Stimulated activated CD4-positive, alpha-beta T cell treated with anti-CD3 and anti-CD28 coated beads, Interleukin-12 subunit alpha, Interleukin-12 subunit beta, amount 100 ng/mL, for 24 hours (primary cell): Measurements from ENCODE around the gene PBXIP1.

Experiments
- DNase-seq, 2 experiments: peaks; one replicate each; pipeline ENCODE4 v3.0.0-alpha.2; 2020; ENCODE audit warnings: low read depth in 2 of 2

Gene PBXIP1, protein sequence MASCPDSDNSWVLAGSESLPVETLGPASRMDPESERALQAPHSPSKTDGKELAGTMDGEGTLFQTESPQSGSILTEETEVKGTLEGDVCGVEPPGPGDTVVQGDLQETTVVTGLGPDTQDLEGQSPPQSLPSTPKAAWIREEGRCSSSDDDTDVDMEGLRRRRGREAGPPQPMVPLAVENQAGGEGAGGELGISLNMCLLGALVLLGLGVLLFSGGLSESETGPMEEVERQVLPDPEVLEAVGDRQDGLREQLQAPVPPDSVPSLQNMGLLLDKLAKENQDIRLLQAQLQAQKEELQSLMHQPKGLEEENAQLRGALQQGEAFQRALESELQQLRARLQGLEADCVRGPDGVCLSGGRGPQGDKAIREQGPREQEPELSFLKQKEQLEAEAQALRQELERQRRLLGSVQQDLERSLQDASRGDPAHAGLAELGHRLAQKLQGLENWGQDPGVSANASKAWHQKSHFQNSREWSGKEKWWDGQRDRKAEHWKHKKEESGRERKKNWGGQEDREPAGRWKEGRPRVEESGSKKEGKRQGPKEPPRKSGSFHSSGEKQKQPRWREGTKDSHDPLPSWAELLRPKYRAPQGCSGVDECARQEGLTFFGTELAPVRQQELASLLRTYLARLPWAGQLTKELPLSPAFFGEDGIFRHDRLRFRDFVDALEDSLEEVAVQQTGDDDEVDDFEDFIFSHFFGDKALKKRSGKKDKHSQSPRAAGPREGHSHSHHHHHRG

DNA sequence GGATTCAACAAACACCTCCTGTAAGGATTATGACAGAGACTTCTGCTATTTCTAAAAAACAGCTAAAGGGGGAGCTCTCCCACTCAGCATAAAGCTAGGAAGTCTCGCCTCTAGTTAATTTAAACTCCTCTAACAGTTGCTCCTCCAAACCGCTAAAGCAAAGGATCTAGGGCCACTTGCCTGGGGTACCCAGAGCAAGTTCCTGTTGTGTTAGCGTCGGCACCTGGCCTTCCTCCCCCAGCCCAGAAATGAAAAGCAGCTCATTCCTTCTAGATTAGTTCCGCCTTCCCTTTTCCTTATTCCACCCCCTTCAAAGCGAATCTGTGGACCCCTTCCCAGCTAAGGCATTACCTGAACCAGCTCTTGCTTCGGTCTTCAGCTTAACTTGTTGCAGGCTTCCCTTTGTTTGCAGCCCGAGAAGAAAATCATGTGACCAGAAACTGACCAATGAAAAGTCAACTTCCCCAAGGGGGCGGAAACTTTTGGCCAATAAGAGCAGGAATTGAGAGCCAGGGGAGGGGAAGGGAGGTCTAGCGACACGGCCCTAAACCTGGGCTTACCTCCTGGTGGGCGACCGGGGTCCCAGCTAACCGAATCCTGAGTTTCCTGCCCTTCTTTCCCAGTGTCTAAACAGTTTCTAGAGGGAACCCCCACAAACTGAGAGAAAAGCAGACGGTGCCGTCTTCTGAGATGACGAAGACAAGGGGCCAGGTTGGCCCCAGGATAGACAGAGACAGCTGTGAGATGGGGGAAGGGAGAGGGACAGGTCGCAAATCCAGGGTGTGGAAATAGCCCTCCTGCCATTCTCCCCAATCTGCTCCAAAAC lies at the start of gene PBXIP1:
Gene PBXIP1, minus strand, starts transcription at position 382 of the 826 bp plus-strand sequence. CDS start 2,378 bp downstream, outside the sequence.
- DNase-seq, result peak; percentile 49 to 68

DNA sequence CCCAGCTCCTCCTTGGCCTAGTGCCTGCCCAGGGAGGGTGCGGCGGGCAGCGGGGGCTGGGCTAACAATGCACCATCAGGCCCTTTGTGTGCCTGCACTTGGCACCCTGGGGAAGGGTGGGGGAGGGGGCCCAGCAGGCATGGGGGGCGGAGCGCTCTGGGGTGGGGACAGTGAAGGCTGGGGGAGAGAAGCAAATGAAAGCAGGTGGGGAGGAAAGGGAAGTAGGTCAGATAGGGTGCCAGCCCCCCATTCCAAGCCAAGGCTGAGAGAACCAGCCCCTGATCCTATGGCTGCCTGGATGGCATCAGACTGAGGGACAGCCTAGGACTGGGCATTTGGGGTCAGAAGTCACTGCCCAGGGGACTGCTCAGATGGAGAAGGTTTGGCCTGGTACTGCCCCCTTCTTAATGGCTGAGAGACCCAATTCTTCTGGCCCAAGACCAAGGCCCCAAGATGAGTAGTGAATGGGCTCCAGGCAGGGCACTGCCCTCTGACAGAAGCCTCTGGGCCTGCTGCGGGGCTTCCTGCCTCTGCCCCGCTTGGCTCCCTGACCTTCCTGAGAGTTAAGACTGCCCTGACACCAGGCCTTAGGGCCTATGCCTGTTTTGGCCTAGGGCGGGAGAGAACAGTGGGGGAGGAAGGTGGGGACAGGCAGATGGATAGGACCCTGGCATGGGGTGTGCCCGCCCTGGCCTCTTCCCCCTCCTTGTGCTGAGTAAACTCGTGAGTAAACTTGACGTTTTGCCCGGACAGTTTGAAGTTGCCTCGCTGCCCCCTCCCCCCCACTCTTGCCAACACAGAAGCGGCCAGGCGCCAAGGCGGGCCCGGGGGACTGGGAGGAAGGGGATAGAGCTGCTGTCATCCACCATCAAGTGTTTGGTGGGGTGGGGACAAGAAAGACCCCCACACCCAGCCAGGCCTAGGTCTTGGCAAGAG lies 49.4 kb upstream of the PBXIP1 start:
- DNase-seq, result no peak

DNA sequence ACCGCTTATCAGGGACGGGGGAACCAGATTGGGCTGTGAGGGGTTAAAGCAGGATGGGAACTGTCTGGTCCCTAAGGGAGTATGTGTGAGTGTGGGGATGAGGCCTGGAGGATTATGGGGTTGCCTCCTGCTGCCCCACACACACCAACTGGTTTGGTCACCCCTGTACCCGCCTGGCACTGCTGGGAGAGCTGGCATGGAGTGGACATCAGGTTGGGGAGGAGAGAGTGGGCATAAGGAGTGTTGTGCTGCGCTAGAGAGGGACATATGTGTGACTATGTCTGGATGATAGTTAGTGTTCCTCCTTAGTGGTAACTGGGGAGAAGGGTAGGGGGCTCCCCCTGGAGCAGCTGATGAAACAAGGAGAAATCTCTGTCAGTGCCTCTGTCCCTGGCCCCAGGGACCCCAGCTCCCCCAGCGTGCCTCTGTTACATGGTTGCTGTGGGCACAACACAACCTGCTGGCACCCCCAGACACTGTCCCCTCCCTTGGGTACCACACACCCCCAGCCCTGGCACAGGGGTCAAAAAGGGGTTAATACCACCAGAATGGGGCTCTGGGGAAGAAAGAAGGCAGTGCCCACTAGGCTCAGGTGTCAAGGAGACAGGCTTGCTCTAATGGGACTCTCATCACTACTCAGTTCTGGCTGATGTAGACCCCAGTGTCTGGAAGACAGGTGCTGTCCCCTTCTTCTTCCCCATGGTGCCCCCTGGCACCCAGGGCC lies 48.6 kb upstream of the PBXIP1 start:
- DNase-seq, result no peak

DNA sequence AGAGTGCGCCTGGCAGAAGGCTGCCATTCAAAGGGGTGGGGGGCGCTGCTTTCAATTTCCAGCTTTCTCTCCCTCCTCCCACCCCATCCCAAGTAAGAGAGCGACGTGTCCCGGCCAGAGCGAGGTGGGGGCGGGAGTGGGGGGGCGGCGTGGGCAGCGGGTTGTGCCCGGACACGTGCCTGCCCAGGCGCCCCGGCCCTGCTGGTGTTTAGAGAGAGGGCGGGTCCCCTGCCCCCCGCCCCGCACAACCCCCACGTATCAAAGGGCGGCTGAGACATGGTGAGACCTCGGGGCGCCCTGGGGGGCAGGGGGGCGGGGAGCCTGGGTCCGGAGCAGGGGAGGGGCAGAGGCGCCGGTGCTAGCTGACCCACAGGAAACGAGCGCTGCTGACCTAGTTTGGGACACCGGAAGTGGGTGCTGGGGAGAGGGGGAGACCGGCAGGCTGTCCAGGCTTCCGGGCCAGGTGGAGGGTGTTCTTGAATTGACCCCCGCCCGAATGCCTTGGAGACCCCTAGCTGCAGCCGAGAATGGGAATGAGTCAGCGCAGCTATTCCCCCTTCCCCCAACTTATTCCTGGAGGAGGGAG lies 48.0 kb upstream of the PBXIP1 start:
- DNase-seq, result no peak

DNA sequence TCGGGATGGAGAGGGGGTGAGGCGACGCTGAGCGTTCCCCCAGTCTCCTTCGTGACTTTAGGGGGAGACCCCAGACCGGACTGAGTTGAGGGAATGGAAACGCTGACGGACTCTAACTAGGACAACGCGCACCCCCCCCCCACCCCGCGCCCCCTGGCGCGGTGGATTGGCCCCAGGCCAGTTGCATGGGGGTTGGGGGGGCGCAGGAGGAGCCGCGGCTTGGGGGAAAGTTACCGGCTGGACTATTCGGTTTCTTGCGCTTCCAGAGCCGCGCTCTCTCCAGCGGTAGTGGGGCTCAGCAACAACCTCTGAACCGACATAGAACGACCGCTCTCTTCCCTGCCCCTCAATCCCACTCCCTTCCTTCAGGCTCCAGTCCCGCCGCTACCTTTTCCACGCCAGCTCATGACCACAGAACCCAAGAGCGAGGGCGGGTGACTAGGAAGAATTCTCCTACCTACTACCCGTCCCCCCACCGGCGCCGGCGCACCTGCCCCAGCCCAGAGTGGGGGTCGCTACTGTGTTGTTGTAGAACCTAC lies 47.4 kb upstream of the PBXIP1 start:
- no peak for DNase-seq

DNA sequence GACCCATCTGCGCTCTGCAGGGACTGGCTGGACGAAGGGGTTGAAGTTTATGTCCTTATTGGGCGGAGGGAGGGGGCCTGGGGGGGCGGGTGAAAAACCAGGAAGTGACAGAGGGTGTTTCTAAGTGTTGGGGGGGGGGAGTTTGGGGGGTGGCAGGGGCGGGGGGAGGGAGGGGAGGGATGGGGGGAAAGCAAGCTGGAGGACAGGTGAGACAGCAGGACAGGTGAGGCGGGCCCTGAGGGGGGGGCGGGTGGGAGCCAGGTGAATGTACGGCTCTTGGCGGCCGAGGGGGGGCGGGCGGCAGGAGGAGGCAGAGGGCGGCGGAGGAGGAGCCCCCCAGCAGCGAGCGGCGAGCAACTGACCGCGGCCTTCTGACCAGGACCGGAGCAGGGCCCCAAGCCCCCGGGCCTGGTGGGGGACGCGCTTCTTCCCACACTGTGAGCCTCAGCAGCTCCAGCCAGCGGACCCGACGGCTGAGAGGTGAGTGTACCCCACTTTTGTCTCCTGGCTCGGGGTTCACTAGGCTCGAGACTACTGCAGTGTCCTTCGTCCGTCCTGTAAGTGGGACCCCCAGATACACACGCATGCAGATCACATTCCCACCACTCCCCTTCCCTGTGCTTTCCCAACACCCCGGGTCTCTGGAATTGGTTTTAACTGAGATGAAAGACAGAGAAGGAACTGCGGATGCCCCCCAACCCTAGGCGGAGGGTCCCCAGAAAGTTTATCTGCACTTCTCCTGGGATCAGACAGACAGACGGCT lies 46.7 kb upstream of the PBXIP1 start, which contains the start of gene ZBTB7B:
Gene ZBTB7B, plus strand, starts transcription at position 339 of the 763 bp plus-strand sequence. CDS start 11,859 bp downstream, outside the sequence.
- DNase-seq, result no peak

DNA sequence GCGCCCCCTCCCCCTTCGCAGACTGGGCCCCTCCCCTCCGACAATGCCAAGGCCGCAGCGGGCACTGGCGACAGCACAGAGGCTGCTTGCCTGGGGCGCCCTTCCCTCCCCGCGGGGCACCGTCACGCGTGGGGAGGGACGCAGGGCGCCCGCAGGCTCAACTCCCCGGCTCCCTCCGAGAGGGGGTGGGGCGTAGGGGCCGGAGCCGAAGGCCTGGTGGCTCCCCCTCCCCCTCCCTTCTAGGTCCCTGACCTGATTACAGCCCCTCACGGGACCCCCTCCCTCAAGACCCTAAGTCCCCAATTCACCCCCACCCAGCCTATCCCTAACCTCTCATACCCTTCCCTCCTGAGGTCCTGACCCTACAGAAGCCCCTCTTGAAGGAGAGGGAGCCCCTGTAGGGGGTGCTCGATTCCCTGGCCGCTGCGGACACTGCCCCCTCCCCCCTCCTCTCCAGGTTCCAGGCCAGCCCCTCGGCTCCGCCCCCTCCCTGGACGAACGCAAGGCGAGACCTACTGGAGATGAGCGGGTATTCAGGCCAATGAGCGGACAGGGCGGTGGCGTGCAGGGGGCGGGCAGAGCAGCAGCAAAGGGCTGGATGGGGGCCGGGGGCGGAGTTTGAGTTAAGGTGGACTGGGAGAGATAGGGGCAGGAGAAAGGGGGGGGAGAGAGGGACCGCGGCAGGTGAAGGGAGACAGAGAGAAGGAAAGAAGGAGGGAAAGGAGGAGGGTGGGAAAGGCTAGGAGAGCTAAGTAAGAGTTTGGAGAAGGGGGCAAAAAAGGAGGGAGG lies 46.0 kb upstream of the PBXIP1 start:
- peak; percentile 97 to 100 for DNase-seq

DNA sequence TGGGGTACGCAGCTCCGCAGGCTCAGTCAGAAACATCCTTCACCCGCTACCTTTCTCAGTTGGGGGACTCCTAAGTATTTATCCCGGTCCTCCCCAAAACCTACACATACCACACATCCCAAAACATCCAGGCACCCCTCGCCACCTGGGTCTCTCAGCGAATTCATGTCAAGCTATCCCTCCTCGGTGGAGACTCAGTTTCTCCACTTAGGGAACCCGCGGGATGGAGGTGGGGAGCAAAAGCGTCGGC lies 45.5 kb upstream of the PBXIP1 start:
- DNase-seq, result no peak

DNA sequence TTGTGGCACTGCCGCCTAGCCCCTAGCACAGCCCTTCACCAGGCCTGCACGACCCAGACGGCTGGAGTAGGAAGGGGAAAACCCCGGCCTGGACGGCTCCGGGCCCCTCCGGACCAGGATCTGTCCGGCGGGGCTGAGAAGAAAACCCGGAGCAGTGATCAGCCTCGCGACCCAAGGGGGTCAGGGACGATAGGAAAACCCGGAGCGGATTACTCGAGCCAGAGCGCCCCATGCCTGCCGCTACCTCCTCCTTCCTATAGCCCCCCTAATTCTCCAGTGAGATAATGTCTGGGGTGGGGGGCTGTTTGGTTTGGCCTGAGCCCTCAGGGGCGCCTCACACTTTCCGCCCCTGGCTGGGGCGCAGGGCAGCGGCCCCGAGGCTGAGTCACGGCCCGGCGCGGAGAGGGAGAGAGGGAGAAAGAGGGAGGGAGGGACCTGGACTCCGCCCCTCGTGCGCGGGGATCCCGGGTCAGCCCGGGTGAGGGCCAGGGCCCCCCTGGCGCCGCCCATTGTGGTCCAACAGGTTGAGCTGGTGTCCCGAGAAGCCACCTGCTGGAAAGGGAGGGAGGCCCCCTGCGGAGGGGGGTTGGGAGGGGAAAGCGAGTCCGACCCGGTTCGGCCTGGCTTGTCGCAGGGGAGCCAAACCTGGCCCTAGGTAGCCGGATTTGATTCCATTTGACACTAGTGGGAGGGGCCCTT lies 45.0 kb upstream of the PBXIP1 start:
- peak; percentile 67 to 86 for DNase-seq

DNA sequence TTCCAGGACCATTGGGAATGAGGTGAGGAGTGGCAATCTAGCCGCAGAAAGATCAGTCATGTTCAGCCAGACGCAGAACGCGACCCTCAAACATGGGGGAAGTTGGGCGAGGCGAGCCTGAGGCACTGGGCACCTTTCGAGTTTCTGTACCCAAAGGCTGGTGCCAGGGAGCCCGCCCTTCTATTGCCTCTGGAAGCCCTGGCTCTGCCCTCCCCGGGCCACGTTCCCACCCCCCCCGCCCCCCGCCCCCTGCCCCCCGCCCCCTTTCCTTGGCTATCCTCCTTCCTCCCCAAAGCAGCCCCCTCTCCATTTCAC lies 44.5 kb upstream of the PBXIP1 start:
- DNase-seq, result no peak

DNA sequence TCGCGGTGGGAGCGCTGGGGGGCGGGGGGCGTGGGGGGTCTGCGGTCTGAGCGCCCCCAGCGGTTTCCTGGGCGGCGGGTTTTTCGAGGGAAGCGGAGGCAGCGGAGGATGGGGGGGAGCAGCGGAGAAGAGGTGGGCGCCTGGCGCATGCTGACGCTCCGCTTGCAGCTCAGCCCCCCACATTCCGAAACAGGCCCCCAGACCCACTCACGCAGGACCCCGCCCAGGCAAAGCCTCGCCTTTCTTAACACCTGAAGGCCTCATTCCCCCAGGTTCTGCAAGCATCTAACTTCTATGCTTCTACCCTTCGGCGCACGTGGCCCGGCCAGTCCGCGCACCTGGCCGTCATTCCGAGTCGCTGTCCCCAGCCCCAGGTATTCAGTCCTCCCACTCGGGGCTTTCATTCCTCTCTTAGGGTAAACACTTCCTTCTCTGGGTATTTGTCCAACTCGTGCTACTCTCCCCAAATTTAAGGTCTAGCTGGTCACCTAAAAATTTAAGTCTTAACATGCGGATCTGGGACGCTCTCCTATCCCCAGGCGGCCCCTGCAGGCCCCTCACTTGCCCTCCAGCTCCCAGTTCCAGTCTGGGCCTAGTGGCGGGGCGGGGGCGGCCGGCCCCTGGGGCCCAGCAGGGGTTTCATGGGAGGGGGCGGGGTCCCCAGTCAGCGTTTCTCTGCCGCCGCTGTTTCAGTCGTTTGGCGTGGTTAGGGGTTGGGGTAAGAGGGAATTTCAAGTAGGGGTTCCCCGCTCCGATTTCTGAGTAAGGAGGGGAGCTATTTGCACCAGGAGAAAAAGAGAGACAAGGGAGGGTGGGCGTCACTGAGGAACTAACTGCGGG lies 43.9 kb upstream of the PBXIP1 start:
- peak in 1 of 2 experiments; percentile 77 for DNase-seq

DNA sequence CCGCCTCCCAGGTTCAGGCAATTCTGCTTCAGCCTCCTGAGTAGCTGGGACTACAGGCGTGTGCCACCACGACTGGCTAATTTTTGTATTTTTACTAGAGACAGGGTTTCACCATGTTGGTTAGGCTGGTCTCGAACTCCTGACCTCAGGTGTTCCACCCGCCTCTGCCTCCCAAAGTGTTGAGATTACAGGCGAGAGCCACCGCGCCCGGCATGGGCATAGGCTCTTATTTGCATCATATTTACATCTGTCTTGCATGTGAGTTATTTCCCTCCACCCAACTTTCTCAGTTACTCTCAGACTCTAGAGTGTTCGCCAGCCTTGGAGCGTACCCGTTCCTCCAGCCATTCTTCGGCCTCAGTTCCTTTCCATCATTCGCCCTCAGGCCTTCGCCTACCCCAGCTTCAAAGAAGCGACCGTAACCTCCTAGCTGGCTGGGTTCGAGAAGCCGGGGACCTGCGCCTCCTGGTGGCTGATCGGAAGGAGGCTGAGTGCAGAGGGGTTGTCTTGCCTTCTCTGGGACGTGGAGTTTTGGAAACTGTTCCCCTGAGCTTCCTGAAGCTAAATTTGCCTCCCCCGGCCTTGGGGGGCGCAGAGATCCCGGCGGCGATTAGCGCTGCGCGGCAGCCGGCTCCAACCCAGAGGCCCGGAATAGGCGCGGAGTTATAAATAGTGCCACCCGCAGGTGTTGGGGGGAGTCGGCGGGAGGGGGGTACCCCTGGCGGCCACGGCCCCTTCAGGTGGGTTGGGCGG lies 43.1 kb upstream of the PBXIP1 start:
- DNase-seq, result peak in 1 of 2 experiments; percentile 79

DNA sequence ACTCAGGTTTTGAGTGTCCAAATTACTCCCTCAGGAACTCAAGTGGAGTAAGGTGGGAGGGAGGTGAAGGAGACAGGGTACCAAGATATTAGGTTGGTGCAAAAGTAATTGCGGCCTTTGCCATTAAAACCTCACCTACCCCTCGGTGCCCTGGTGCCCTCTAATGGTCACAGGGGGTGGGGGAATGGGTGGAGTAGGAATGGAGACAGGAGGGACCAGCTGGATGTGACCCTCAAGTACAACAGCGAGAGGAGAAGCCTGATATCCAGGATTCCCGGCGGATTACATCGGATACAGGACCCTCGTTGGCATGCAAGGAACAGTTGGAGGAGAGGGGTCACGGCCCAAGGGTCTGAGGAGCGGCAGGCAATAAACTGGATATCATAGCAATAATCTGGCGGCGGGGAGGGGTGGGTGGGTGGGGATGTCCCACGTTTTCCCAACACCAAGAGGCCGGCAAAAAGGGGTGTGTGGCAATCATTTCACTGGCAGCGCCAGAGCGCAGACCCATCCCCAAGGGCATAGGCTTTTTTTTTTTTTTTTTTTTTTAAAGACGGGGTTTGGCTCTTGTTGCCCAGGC lies 42.4 kb upstream of the PBXIP1 start:
- no peak for DNase-seq

DNA sequence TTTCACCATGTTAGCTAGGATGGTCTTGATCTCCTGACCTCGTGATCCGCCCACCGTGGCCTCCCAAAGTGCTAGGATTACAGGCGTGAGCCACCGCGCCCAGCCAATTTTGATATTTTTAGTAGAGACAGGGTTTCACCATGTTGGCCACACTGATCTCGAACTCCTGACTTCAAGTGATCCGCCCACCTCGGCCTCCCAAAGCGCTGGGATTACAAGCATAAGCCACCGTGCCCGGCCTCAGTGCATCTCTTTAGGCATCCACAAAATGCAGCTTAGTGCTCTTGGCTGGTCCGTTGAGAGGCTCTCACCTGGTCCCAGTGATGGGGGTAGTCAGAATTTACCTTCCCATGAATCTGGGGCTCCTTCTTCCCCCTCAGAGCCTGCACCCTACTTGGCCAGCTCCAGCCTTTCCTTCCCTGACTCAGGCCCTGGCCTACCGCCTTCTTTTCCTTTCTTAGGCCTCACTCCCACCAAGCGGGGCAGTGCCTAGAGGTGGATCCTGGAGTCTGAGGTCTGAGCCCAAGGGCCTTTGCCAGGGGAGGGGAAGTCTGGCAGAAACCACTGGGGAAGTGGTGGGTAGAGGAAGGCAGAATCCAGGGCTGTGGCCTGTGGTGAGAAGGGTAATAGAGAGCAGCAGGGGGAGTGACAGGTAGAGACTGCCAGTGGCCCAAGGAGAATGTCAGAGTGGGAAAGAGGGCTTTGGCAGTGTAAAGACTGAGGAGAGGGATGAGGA lies 41.2 kb upstream of the PBXIP1 start:
- DNase-seq, result no peak
